CD8-positive, alpha-beta memory T cell (primary cell): Measurements from ENCODE around the gene MINDY1. TPM values are rescaled to one million over a fixed set of nuclear protein-coding genes. Genes with fewer than 3 reads are reported as not detected.
A peak's percentile ranks its signal among the peaks of the same experiment; 100 is the strongest.

Source experiments
- CTCF ChIA-PET: fragments of 350-600 bp; sonication (Branson Sonifier 250); formaldehyde crosslinking; loops from one replicate; lab custom pipeline; 2021; ENCODE audit warnings: antibody characterized with exemption; lab: Charles Lee
- POLR2A ChIA-PET: fragments of 350-600 bp; sonication (Branson Sonifier 250); formaldehyde crosslinking; loops from one replicate; lab custom pipeline; 2021; ENCODE audit warnings: antibody characterized with exemption; lab: Charles Lee
- DNase-seq, 5 donors: peaks; one replicate each; pipeline versions ENCODE4 v3.0.0 to v3.0.0-alpha.2; 2020 to 2022; ENCODE audit warnings: mixed read lengths in 1 of 5
- H3K27ac ChIP-seq: one replicate; pipeline ENCODE4 v1.7.0; 2013; ENCODE audit warnings: low read depth, mild to moderate bottlenecking, low read length, moderate library complexity
- H3K27me3 ChIP-seq: 2 replicates; pipeline ENCODE4 v1.7.0; 2013; ENCODE audit warnings: low read length, mild to moderate bottlenecking; ENCODE audit not compliant: insufficient read depth, poor library complexity, severe bottlenecking
- H3K36me3 ChIP-seq: 2 replicates; pipeline ENCODE4 v1.7.0; 2013; ENCODE audit warnings: mild to moderate bottlenecking, low read length, moderate library complexity; ENCODE audit not compliant: insufficient read depth
- H3K4me1 ChIP-seq: 2 replicates; pipeline ENCODE4 v1.7.0; 2013; ENCODE audit warnings: mild to moderate bottlenecking, low read length, moderate library complexity; ENCODE audit not compliant: insufficient read depth
- H3K4me3 ChIP-seq: 2 replicates; pipeline ENCODE4 v1.7.0; 2013; ENCODE audit warnings: mild to moderate bottlenecking, low read length
- H3K9me3 ChIP-seq: 2 replicates; pipeline ENCODE4 v1.7.0; 2013; ENCODE audit warnings: mild to moderate bottlenecking, low read length
- H3K27ac Mint-ChIP-seq, 8 donors: one replicate each; pipeline ENCODE4 v1.8.0; 2020 to 2021; ENCODE audit warnings: mixed read lengths in 8 of 8, mild to moderate bottlenecking in 6 of 8, inconsistent platforms in 3 of 8, moderate library complexity in 3 of 8
- H3K27me3 Mint-ChIP-seq, 2 donors: one replicate each; pipeline ENCODE4 v1.8.0; 2020 to 2021; ENCODE audit warnings: mixed read lengths in 2 of 2, mild to moderate bottlenecking in 1 of 2, moderate library complexity in 1 of 2
- H3K36me3 Mint-ChIP-seq, 3 donors: one replicate each; pipeline ENCODE4 v1.8.0; 2020 to 2021; ENCODE audit warnings: mixed read lengths in 3 of 3, inconsistent platforms in 1 of 3, mild to moderate bottlenecking in 1 of 3
- H3K4me1 Mint-ChIP-seq, 3 donors: one replicate each; pipeline ENCODE4 v1.8.0; 2020 to 2021; ENCODE audit warnings: mixed read lengths in 3 of 3, inconsistent platforms in 1 of 3, mild to moderate bottlenecking in 1 of 3
- H3K4me3 Mint-ChIP-seq, 7 donors: one replicate each; pipeline ENCODE4 v1.8.0; 2020 to 2021; ENCODE audit warnings: mixed read lengths in 7 of 7, mild to moderate bottlenecking in 6 of 7, moderate library complexity in 4 of 7, inconsistent platforms in 2 of 7
- H3K9me3 Mint-ChIP-seq, 5 donors: one replicate each; pipeline ENCODE4 v1.8.0; 2020 to 2022; ENCODE audit warnings: mixed read lengths in 5 of 5, mild to moderate bottlenecking in 3 of 5, moderate library complexity in 2 of 5, inconsistent platforms in 1 of 5
- polyA plus RNA-seq: library from polyadenylated mRNA; unstranded; fragments of 300-500 nt; fragmentation: Illumina TruSeq; gene quantifications from one replicate; pipeline ENCODE4 v1.2.3, GENCODE V29; 2021
- total RNA-seq, 2 experiments: library from RNA; stranded (reverse); gene quantifications; one replicate each; pipeline ENCODE4 v1.2.3, GENCODE V29; 2021

Gene MINDY1
- total and polyA plus RNA-seq, 3 experiments from 2014 or later, result 1.8 to 6.3 (median 5.7) TPM

DNA sequence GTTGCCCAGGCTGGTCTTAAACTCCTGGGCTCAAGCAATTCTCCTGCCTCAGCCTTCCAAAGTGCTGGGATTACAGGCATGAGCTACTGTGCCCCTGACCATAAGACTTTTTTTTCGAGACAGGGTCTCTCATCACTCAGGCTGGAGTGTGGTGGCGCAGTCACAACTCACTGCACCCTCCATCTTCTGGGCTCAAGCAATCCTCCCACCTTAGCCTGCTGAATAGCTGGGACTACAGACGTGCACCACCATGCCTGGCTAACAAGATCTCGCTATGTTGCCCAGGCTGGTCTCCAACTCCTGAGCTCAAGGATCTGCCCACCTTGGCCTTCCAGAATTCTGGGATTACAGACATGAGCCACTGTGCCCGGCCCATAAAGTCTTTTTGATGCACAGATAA lies 42.8 kb upstream of the MINDY1 start:
- H3K4me1 Mint-ChIP-seq, result peaks cover 66 to 84% (median 72%) of the 10 kb centered on the region in 3 donors
- peak overlapping the region; percentile 56 to 98 (median 93) for H3K27ac Mint-ChIP-seq

DNA sequence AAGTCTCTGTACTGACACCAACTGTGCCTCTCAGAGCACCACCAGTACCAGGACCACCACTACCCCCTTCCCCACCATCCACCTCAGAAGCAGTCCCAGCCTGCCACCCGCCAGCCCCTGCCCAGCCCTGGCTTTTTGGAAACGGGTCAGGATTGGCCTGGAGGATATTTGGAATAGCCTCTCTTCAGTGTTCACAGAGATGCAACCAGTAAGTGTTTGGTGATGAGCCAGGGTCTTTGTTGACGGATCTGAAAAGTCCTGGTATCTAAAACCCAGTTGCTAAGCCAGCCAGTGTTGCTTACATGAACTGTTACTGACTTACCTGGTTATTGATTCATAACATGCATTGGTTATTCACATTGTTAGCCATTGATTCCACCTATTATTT lies 41.9 kb upstream of the MINDY1 start:
- Mint-ChIP-seq H3K9me3 (peaks cover 0 to 1% (median 0%) of the 10 kb centered on the region in 5 donors), H3K4me3 (peak overlapping the region; percentile 88 to 96 (median 91)), H3K27ac (peak overlapping the region; percentile 87 to 98 (median 93)), H3K4me1 (peaks cover 62 to 78% (median 70%) of the 10 kb centered on the region in 3 donors), H3K36me3 (peaks cover 0 to 32% (median 5%) of the 10 kb centered on the region in 3 donors), H3K27me3 (no peaks in the 10 kb centered on the region)
- no peak for DNase-seq
- Histone ChIP-seq H3K27me3 (no peaks in the 10 kb centered on the region), H3K27ac (peak overlapping the region; percentile 53), H3K36me3 (peaks cover 22% of the 10 kb centered on the region), H3K4me1 (peaks cover 55% of the 10 kb centered on the region), H3K4me3 (peak overlapping the region; percentile 76), H3K9me3 (no peaks in the 10 kb centered on the region)
- ChIA-PET POLR2A (interaction anchor here (0.5 to 5.6 kb wide), 2 partner anchors 10 to 17 kb away, joined by 3 to 88 read pairs; partner anchors contain the start of genes CDC42SE1 and MLLT11), CTCF (interaction anchor here (0.6 to 8.9 kb wide), 12 partner anchors 10 to 108 kb away, joined by 3 to 94 read pairs (median 4); partner anchors contain the start of genes CDC42SE1, GABPB2, MINDY1 and MLLT11)

More for the DNA sequence above, 42.8 kb upstream of the MINDY1 start:
- Histone ChIP-seq H3K4me1 (peaks cover 63% of the 10 kb centered on the region), H3K27me3 (no peaks in the 10 kb centered on the region), H3K36me3 (peaks cover 28% of the 10 kb centered on the region), H3K27ac (no peak overlapping the region), H3K9me3 (no peaks in the 10 kb centered on the region), H3K4me3 (no peak overlapping the region)
- ChIA-PET POLR2A (interaction anchor here (0.6 to 5.6 kb wide), 2 partner anchors 9 to 25 kb away, joined by 3 to 88 read pairs; partner anchors contain the start of genes CDC42SE1 and MLLT11), CTCF (interaction anchor here (1.5 to 8.9 kb wide), 3 partner anchors 10 to 24 kb away, joined by 5 to 94 read pairs (median 60); partner anchors contain the start of genes CDC42SE1, GABPB2 and MLLT11)
- Mint-ChIP-seq H3K36me3 (peaks cover 0 to 39% (median 8%) of the 10 kb centered on the region in 3 donors), H3K9me3 (peaks cover 0 to 1% (median 0%) of the 10 kb centered on the region in 5 donors), H3K4me3 (peak overlapping the region in 6 of 7 donors; percentile 39 to 96 (median 50)), H3K27me3 (no peaks in the 10 kb centered on the region)
- no peak for DNase-seq

DNA sequence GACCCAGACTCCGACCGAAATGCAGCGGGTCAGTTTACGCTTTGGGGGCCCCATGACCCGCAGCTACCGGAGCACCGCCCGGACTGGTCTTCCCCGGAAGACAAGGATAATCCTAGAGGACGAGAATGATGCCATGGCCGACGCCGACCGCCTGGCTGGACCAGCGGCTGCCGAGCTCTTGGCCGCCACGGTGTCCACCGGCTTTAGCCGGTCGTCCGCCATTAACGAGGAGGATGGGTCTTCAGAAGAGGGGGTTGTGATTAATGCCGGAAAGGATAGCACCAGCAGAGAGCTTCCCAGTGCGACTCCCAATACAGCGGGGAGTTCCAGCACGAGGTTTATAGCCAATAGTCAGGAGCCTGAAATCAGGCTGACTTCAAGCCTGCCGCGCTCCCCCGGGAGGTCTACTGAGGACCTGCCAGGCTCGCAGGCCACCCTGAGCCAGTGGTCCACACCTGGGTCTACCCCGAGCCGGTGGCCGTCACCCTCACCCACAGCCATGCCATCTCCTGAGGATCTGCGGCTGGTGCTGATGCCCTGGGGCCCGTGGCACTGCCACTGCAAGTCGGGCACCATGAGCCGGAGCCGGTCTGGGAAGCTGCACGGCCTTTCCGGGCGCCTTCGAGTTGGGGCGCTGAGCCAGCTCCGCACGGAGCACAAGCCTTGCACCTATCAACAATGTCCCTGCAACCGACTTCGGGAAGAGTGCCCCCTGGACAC lies 41.4 kb upstream of the MINDY1 start:
- peaks cover 63 to 78% (median 74%) of the 10 kb centered on the region in 3 donors for H3K4me1 Mint-ChIP-seq
- peak overlapping the region; percentile 76 for H3K4me3 ChIP-seq
- H3K27me3 Mint-ChIP-seq, result no peaks in the 10 kb centered on the region
- CTCF ChIA-PET, result interaction anchor here (0.6 to 8.9 kb wide), 16 partner anchors 11 to 792 kb away, joined by 3 to 94 read pairs (median 3); partner anchors contain the start of genes CDC42SE1, GABPB2, MINDY1 and MLLT11
- H3K9me3 ChIP-seq, result no peaks in the 10 kb centered on the region
- peak overlapping the region; percentile 53 for H3K27ac ChIP-seq
- POLR2A ChIA-PET, result interaction anchor here (0.5 to 5.6 kb wide), 5 partner anchors 11 to 52 kb away, joined by 3 to 88 read pairs (median 3); partner anchors contain the start of genes CDC42SE1, MINDY1 and MLLT11
- H3K36me3 ChIP-seq, result peaks cover 17% of the 10 kb centered on the region
- peak; percentile 38 to 76 (median 63) for DNase-seq
- H3K36me3 Mint-ChIP-seq, result peaks cover 0 to 27% (median 6%) of the 10 kb centered on the region in 3 donors
- H3K4me3 Mint-ChIP-seq, result peak overlapping the region; percentile 88 to 96 (median 91)
- peaks cover 54% of the 10 kb centered on the region for H3K4me1 ChIP-seq
- H3K27me3 ChIP-seq, result no peaks in the 10 kb centered on the region
- peaks cover 0 to 1% (median 0%) of the 10 kb centered on the region in 5 donors for H3K9me3 Mint-ChIP-seq
- peak overlapping the region; percentile 87 to 98 (median 93) for H3K27ac Mint-ChIP-seq

DNA sequence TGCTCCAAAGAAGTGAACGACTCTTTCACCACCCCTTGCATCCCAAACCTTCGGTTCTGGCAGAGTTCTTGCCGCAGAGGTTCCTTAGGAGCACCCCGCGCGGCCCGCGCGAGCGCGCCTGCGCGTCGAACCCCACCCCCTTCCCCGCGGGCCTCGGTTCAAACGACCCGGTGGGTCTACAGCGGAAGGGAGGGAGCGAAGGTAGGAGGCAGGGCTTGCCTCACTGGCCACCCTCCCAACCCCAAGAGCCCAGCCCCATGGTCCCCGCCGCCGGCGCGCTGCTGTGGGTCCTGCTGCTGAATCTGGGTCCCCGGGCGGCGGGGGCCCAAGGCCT lies 40.9 kb upstream of the MINDY1 start, which contains the start of gene C1orf56:
TSS of gene C1orf56 (plus strand) at position 161 of the 334 bp plus-strand sequence. CDS start at position 258, 97 bp downstream.
- Histone ChIP-seq H3K36me3 (peaks cover 12% of the 10 kb centered on the region), H3K27me3 (no peaks in the 10 kb centered on the region), H3K9me3 (no peaks in the 10 kb centered on the region), H3K4me1 (peaks cover 52% of the 10 kb centered on the region), H3K4me3 (peak within 1 kb of the TSS; percentile 76), H3K27ac (peak within 1 kb of the TSS; percentile 53)
- Mint-ChIP-seq H3K27me3 (no peaks in the 10 kb centered on the region), H3K4me1 (peaks cover 61 to 77% (median 74%) of the 10 kb centered on the region in 3 donors), H3K4me3 (peak within 1 kb of the TSS; percentile 88 to 96 (median 91)), H3K27ac (peak within 1 kb of the TSS; percentile 87 to 98 (median 93)), H3K9me3 (peaks cover 0 to 1% (median 0%) of the 10 kb centered on the region in 5 donors), H3K36me3 (peaks cover 0 to 22% (median 5%) of the 10 kb centered on the region in 3 donors)
- CTCF ChIA-PET, result interaction anchor here (0.6 to 8.9 kb wide), 14 partner anchors 12 to 791 kb away, joined by 3 to 94 read pairs (median 4); partner anchors contain the start of genes CDC42SE1, GABPB2, MLLT11 and TNFAIP8L2
- DNase-seq, result peak; percentile 46 to 78 (median 58)
- POLR2A ChIA-PET, result interaction anchor here (0.6 to 5.6 kb wide), 4 partner anchors 11 to 51 kb away, joined by 3 to 88 read pairs (median 6); partner anchors contain the start of genes CDC42SE1, MINDY1 and MLLT11

DNA sequence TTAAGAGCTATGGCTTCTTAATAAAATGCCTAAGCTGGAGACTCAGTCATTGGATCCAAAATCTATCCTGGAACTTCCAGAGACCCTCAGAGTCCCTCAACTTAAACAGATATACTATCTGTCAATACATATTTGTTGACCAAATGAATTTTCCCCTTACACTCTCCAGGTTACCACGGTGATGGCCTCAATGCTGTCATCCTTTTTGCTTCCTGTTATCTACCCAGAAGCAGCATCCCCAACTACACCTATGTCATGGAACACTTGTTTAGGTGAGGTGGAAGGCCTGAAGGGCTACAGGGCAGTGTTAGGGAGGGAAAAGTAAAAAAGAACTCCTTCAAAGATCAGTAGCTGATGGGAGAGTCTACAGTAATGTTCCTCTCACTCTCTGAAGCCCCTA lies 36.5 kb upstream of the MINDY1 start:
- H3K27me3 Mint-ChIP-seq, result no peaks in the 10 kb centered on the region
- H3K27me3 ChIP-seq, result no peaks in the 10 kb centered on the region
- no peak overlapping the region for H3K27ac ChIP-seq
- H3K4me1 Mint-ChIP-seq, result peaks cover 24 to 35% (median 31%) of the 10 kb centered on the region in 3 donors
- CTCF ChIA-PET, result interaction anchor here (1.2 to 8.9 kb wide), 5 partner anchors 14 to 36 kb away, joined by 3 to 94 read pairs (median 8); partner anchors contain the start of genes CDC42SE1, GABPB2, MINDY1 and MLLT11
- DNase-seq, result peak in 1 of 5 donors; percentile 53
- no peak overlapping the region for H3K4me3 ChIP-seq
- peaks cover 21% of the 10 kb centered on the region for H3K4me1 ChIP-seq
- POLR2A ChIA-PET, result no interaction called here
- H3K9me3 Mint-ChIP-seq, result peaks cover 0 to 1% (median 0%) of the 10 kb centered on the region in 5 donors
- H3K36me3 Mint-ChIP-seq, result peaks cover 0 to 7% (median 1%) of the 10 kb centered on the region in 3 donors
- H3K9me3 ChIP-seq, result no peaks in the 10 kb centered on the region
- H3K27ac Mint-ChIP-seq, result peak overlapping the region in 4 of 8 donors; percentile 26 to 81 (median 74)
- no peaks in the 10 kb centered on the region for H3K36me3 ChIP-seq
- H3K4me3 Mint-ChIP-seq, result no peak overlapping the region

DNA sequence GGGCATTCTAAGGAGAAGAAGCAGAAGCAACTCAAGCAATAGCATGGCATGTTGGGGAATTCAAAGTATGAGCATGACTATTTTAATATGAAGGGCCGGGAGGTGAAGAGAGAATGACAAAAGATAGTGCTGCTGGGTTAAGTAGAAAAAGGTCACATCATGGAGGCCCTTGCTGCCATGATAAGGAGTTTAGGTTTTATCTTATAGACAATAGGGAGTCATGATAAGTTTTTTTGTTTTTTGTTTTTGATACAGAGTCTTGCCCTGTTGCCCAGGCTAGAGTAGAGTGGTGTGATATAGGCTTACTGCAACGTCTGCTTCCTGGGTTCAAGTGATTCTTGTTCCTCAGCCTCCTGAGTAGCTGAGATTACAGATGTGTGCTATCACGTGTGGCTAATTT lies 32.8 kb upstream of the MINDY1 start:
- CTCF ChIA-PET, result interaction anchor here (3.7 kb wide), 1 partner anchor 15 kb away, joined by 13 read pairs; no protein-coding TSS in a partner anchor
- Mint-ChIP-seq H3K27ac (peak overlapping the region in 1 of 8 donors; percentile 15), H3K36me3 (peaks cover 0 to 13% (median 9%) of the 10 kb centered on the region in 3 donors), H3K4me3 (no peak overlapping the region), H3K27me3 (no peaks in the 10 kb centered on the region), H3K9me3 (no peaks in the 10 kb centered on the region), H3K4me1 (peaks cover 10 to 19% (median 12%) of the 10 kb centered on the region in 3 donors)
- no peak overlapping the region for H3K27ac ChIP-seq
- H3K27me3 ChIP-seq, result no peaks in the 10 kb centered on the region
- peaks cover 4% of the 10 kb centered on the region for H3K36me3 ChIP-seq
- peaks cover 8% of the 10 kb centered on the region for H3K4me1 ChIP-seq
- H3K9me3 ChIP-seq, result no peaks in the 10 kb centered on the region
- POLR2A ChIA-PET, result no interaction called here
- no peak for DNase-seq
- no peak overlapping the region for H3K4me3 ChIP-seq

DNA sequence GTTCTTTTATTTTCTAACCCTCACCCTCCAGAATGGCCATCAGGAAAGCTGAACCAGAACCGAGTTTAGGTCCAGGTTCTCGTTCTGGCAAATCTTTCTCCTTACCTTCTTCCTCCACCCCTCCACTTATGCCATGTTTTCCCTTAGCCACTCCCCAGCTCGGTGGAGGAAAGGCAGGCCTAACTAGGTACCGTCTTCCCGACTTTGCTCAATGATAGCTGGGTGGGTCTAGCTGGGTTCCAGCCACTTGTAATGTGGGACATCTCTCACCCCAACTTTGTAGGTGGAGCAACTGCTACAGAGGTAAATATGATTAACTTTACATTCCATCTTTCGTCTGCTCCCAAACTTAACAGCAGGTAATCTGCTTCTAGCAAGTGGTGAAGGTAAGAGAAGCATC lies 30.3 kb upstream of the MINDY1 start:
- peaks cover 0 to 23% (median 10%) of the 10 kb centered on the region in 3 donors for H3K36me3 Mint-ChIP-seq
- no peak overlapping the region for H3K27ac ChIP-seq
- no peak for DNase-seq
- H3K4me1 ChIP-seq, result no peaks in the 10 kb centered on the region
- H3K9me3 ChIP-seq, result no peaks in the 10 kb centered on the region
- no peak overlapping the region for H3K4me3 ChIP-seq
- H3K4me3 Mint-ChIP-seq, result no peak overlapping the region
- no peaks in the 10 kb centered on the region for H3K27me3 ChIP-seq
- H3K27me3 Mint-ChIP-seq, result no peaks in the 10 kb centered on the region
- H3K27ac Mint-ChIP-seq, result peak overlapping the region in 4 of 8 donors; percentile 58 to 90 (median 66)
- no peaks in the 10 kb centered on the region for H3K9me3 Mint-ChIP-seq
- ChIA-PET CTCF (interaction anchor here (1.2 to 2.0 kb wide), 2 partner anchors 12 to 23 kb away, joined by 4 to 6 read pairs; partner anchors contain the start of genes CDC42SE1 and MLLT11), POLR2A (interaction anchor here (0.7 kb wide), 1 partner anchor 33 kb away, joined by 6 read pairs; no protein-coding TSS in a partner anchor)
- H3K4me1 Mint-ChIP-seq, result peaks cover 0 to 6% (median 4%) of the 10 kb centered on the region in 3 donors
- peaks cover 12% of the 10 kb centered on the region for H3K36me3 ChIP-seq
